ENCODE data around the gene DACH1.
"Not testable (repeated sequence)": the region's sequence is repeated elsewhere in the genome, so short reads cannot be mapped to it uniquely, and the experiment has no call there.

Gene DACH1

GRCh38 chr13:71867131-71867814, at the start of gene DACH1:
DACH1 (minus strand) TSS chr13:71867204.
- Histone ChIP-seq H3K4me1 (ENCODE audit: insufficient read depth, low read length) (peaks cover 4% of the 10 kb centered on the region), H3K27ac (ENCODE audit: low read depth, low read length) (no peak within 1 kb of the TSS), H3K4me3 (ENCODE audit: low read depth in 1 of 2, low read length in 2 of 2) (peak within 1 kb of the TSS; percentile 50 to 63), H3K36me3 (ENCODE audit: insufficient read depth, low read length) (no peaks in the 10 kb centered on the region), H3K9me3 (ENCODE audit: low read length) (no peaks in the 10 kb centered on the region), H3K27me3 (ENCODE audit: control insufficient read depth in 1 of 2, insufficient read depth in 2 of 2, low read length in 2 of 2) (peaks cover 5 to 25% of the 10 kb centered on the region in 2 donors), H3K9ac (ENCODE audit: low read length) (no peak within 1 kb of the TSS)

GRCh38 chr13:71913717-71914116, 46.7 kb upstream of the DACH1 start:
- no peaks in the 10 kb centered on the region for H3K9me3 ChIP-seq (ENCODE audit: low read length)
- H3K36me3 ChIP-seq (ENCODE audit: insufficient read depth, low read length): no peaks in the 10 kb centered on the region
- no peaks in the 10 kb centered on the region for H3K27me3 ChIP-seq (ENCODE audit: control insufficient read depth in 1 of 2, insufficient read depth in 2 of 2, low read length in 2 of 2)
- no peak overlapping the region for H3K4me3 ChIP-seq (ENCODE audit: low read depth in 1 of 2, low read length in 2 of 2)
- H3K9ac ChIP-seq (ENCODE audit: low read length): no peak overlapping the region
- no peak overlapping the region for H3K27ac ChIP-seq (ENCODE audit: low read depth, low read length)
- peaks cover 6% of the 10 kb centered on the region for H3K4me1 ChIP-seq (ENCODE audit: insufficient read depth, low read length)

- Histone ChIP-seq H3K4me3 (ENCODE audit: low read depth in 1 of 2, low read length in 2 of 2) (no peak overlapping the region), H3K36me3 (ENCODE audit: insufficient read depth, low read length) (no peaks in the 10 kb centered on the region), H3K9me3 (ENCODE audit: low read length) (no peaks in the 10 kb centered on the region), H3K27me3 (ENCODE audit: control insufficient read depth in 1 of 2, insufficient read depth in 2 of 2, low read length in 2 of 2) (no peaks in the 10 kb centered on the region), H3K27ac (ENCODE audit: low read depth, low read length) (no peak overlapping the region), H3K4me1 (ENCODE audit: insufficient read depth, low read length) (peaks cover 6% of the 10 kb centered on the region), H3K9ac (ENCODE audit: low read length) (no peak overlapping the region)
Measured at GRCh38 chr13:71912524-71912923, 45.5 kb upstream of the DACH1 start.

GRCh38 chr13:71906448-71906847, 39.4 kb upstream of the DACH1 start:
- Histone ChIP-seq H3K36me3 (ENCODE audit: insufficient read depth, low read length) (no peaks in the 10 kb centered on the region), H3K4me3 (ENCODE audit: low read depth in 1 of 2, low read length in 2 of 2) (no peak overlapping the region), H3K27me3 (ENCODE audit: control insufficient read depth in 1 of 2, insufficient read depth in 2 of 2, low read length in 2 of 2) (no peaks in the 10 kb centered on the region), H3K27ac (ENCODE audit: low read depth, low read length) (no peak overlapping the region), H3K9ac (ENCODE audit: low read length) (no peak overlapping the region), H3K9me3 (ENCODE audit: low read length) (no peaks in the 10 kb centered on the region), H3K4me1 (ENCODE audit: insufficient read depth, low read length) (no peaks in the 10 kb centered on the region)

- H3K27ac ChIP-seq (ENCODE audit: low read depth, low read length): no peak overlapping the region
- no peak overlapping the region for H3K9ac ChIP-seq (ENCODE audit: low read length)
- H3K27me3 ChIP-seq (ENCODE audit: control insufficient read depth in 1 of 2, insufficient read depth in 2 of 2, low read length in 2 of 2): no peaks in the 10 kb centered on the region
- no peaks in the 10 kb centered on the region for H3K4me1 ChIP-seq (ENCODE audit: insufficient read depth, low read length)
- no peaks in the 10 kb centered on the region for H3K9me3 ChIP-seq (ENCODE audit: low read length)
- no peak overlapping the region for H3K4me3 ChIP-seq (ENCODE audit: low read depth in 1 of 2, low read length in 2 of 2)
- no peaks in the 10 kb centered on the region for H3K36me3 ChIP-seq (ENCODE audit: insufficient read depth, low read length)
Measured at GRCh38 chr13:71902676-71903075, 35.7 kb upstream of the DACH1 start.

GRCh38 chr13:71893506-71893905, 26.5 kb upstream of the DACH1 start:
- not testable (repeated sequence) for H3K27ac ChIP-seq (ENCODE audit: low read depth, low read length); H3K9ac ChIP-seq (ENCODE audit: low read length); H3K4me1 ChIP-seq (ENCODE audit: insufficient read depth, low read length); H3K36me3 ChIP-seq (ENCODE audit: insufficient read depth, low read length); H3K27me3 ChIP-seq (ENCODE audit: control insufficient read depth in 1 of 2, insufficient read depth in 2 of 2, low read length in 2 of 2); H3K9me3 ChIP-seq (ENCODE audit: low read length); H3K4me3 ChIP-seq (ENCODE audit: low read depth in 1 of 2, low read length in 2 of 2)

GRCh38 chr13:71886880-71887279, 19.9 kb upstream of the DACH1 start:
- Histone ChIP-seq H3K27ac (ENCODE audit: low read depth, low read length) (no peak overlapping the region), H3K9ac (ENCODE audit: low read length) (no peak overlapping the region), H3K4me3 (ENCODE audit: low read depth in 1 of 2, low read length in 2 of 2) (no peak overlapping the region), H3K9me3 (ENCODE audit: low read length) (no peaks in the 10 kb centered on the region), H3K4me1 (ENCODE audit: insufficient read depth, low read length) (no peaks in the 10 kb centered on the region), H3K27me3 (ENCODE audit: control insufficient read depth in 1 of 2, insufficient read depth in 2 of 2, low read length in 2 of 2) (no peaks in the 10 kb centered on the region), H3K36me3 (ENCODE audit: insufficient read depth, low read length) (no peaks in the 10 kb centered on the region)

GRCh38 chr13:71882120-71882519, 15.1 kb upstream of the DACH1 start:
- Histone ChIP-seq H3K27me3 (ENCODE audit: control insufficient read depth in 1 of 2, insufficient read depth in 2 of 2, low read length in 2 of 2) (no peaks in the 10 kb centered on the region), H3K36me3 (ENCODE audit: insufficient read depth, low read length) (no peaks in the 10 kb centered on the region), H3K9me3 (ENCODE audit: low read length) (no peaks in the 10 kb centered on the region), H3K27ac (ENCODE audit: low read depth, low read length) (no peak overlapping the region), H3K9ac (ENCODE audit: low read length) (no peak overlapping the region), H3K4me1 (ENCODE audit: insufficient read depth, low read length) (no peaks in the 10 kb centered on the region), H3K4me3 (ENCODE audit: low read depth in 1 of 2, low read length in 2 of 2) (no peak overlapping the region)

- no peaks in the 10 kb centered on the region for H3K4me1 ChIP-seq (ENCODE audit: insufficient read depth, low read length)
- H3K4me3 ChIP-seq (ENCODE audit: low read depth in 1 of 2, low read length in 2 of 2): no peak overlapping the region
- no peak overlapping the region for H3K9ac ChIP-seq (ENCODE audit: low read length)
- H3K27ac ChIP-seq (ENCODE audit: low read depth, low read length): no peak overlapping the region
- H3K9me3 ChIP-seq (ENCODE audit: low read length): no peaks in the 10 kb centered on the region
- H3K27me3 ChIP-seq (ENCODE audit: control insufficient read depth in 1 of 2, insufficient read depth in 2 of 2, low read length in 2 of 2): no peaks in the 10 kb centered on the region
- H3K36me3 ChIP-seq (ENCODE audit: insufficient read depth, low read length): no peaks in the 10 kb centered on the region
Measured at GRCh38 chr13:71880753-71881541, 13.9 kb upstream of the DACH1 start.

GRCh38 chr13:71879808-71880344, 12.9 kb upstream of the DACH1 start:
- Histone ChIP-seq H3K9me3 (ENCODE audit: low read length) (no peaks in the 10 kb centered on the region), H3K4me1 (ENCODE audit: insufficient read depth, low read length) (no peaks in the 10 kb centered on the region), H3K27ac (ENCODE audit: low read depth, low read length) (no peak overlapping the region), H3K4me3 (ENCODE audit: low read depth in 1 of 2, low read length in 2 of 2) (no peak overlapping the region), H3K9ac (ENCODE audit: low read length) (no peak overlapping the region), H3K27me3 (ENCODE audit: control insufficient read depth in 1 of 2, insufficient read depth in 2 of 2, low read length in 2 of 2) (no peaks in the 10 kb centered on the region), H3K36me3 (ENCODE audit: insufficient read depth, low read length) (no peaks in the 10 kb centered on the region)

- Histone ChIP-seq H3K9ac (ENCODE audit: low read length) (no peak overlapping the region), H3K4me3 (ENCODE audit: low read depth in 1 of 2, low read length in 2 of 2) (no peak overlapping the region)
Measured at GRCh38 chr13:71879129-71879535, 12.1 kb upstream of the DACH1 start.

More at GRCh38 chr13:71879129-71879535, 12.1 kb upstream of the DACH1 start:
- Histone ChIP-seq H3K36me3 (ENCODE audit: insufficient read depth, low read length) (no peaks in the 10 kb centered on the region), H3K27me3 (ENCODE audit: control insufficient read depth in 1 of 2, insufficient read depth in 2 of 2, low read length in 2 of 2) (no peaks in the 10 kb centered on the region), H3K27ac (ENCODE audit: low read depth, low read length) (no peak overlapping the region), H3K4me1 (ENCODE audit: insufficient read depth, low read length) (no peaks in the 10 kb centered on the region), H3K9me3 (ENCODE audit: low read length) (no peaks in the 10 kb centered on the region)

Measured in muscle layer of colon (tissue), 2 donors.